Coronary artery (tissue), 2 donors: ENCODE data around the gene SDF4.

Experiments used
- DNase-seq: peaks from one replicate; pipeline ENCODE4 v3.0.0-alpha.2; 2017; ENCODE audit warnings: low spot score
- H3K27ac ChIP-seq, 2 donors: fragments of 200-600 bp; sonication (generic); one replicate each; pipeline ENCODE4 v1.5.1; 2016 to 2019
- H3K4me3 ChIP-seq: fragments of 200-600 bp; sonication (generic); 2 replicates; pipeline ENCODE4 v1.5.1; 2016; ENCODE audit warnings: mild to moderate bottlenecking, moderate library complexity
- TF ChIP-seq, protein P1 (sequence below): fragments of 200-600 bp; sonication (generic); IDR thresholded peaks from one replicate; pipeline ENCODE4 v1.5.1; 2019; ENCODE audit warnings: antibody characterized with exemption

SDF4 gene

GRCh38 chr1:1245817-1246576 is 14.2 kb upstream of the SDF4 start:
- H3K27ac ChIP-seq: no peak overlapping the region

DNA sequence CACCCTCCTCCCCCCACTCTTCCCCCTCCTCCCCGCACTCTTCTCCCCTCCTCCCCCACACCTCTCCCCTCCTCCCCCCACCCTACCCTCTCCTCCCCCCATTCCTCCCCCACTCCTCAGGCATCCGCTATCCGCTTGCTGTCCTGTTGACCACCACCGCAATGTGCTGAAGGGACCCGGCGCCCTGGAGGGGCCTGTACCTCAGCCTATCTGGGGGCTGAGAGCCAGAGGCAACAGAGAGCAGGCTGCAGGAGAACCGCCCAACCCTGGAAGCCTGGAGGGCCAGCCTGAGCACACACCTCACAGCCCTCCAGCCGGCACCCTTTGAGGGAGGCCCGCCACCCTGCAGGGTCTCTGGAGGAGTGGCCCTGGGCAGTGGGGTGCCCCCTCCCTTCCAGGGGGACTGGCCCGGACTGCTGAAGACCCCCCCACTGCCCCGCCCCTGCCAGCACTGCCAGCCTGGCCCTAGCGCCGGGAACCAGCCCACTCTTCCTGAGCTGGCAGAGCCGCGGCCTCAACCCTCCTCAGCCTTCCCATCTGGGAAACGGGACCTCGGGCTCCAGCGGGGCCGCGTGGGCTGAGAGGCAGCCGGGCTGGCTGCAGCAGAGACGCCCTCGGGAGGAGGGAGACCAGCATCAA is 13.5 kb upstream of the SDF4 start:
- Histone ChIP-seq H3K4me3 (no peak overlapping the region), H3K27ac (no peak overlapping the region)
- DNase-seq: no peak
- TF ChIP-seq, protein P1, sequence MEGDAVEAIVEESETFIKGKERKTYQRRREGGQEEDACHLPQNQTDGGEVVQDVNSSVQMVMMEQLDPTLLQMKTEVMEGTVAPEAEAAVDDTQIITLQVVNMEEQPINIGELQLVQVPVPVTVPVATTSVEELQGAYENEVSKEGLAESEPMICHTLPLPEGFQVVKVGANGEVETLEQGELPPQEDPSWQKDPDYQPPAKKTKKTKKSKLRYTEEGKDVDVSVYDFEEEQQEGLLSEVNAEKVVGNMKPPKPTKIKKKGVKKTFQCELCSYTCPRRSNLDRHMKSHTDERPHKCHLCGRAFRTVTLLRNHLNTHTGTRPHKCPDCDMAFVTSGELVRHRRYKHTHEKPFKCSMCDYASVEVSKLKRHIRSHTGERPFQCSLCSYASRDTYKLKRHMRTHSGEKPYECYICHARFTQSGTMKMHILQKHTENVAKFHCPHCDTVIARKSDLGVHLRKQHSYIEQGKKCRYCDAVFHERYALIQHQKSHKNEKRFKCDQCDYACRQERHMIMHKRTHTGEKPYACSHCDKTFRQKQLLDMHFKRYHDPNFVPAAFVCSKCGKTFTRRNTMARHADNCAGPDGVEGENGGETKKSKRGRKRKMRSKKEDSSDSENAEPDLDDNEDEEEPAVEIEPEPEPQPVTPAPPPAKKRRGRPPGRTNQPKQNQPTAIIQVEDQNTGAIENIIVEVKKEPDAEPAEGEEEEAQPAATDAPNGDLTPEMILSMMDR: no peak

More at GRCh38 chr1:1245817-1246576, 14.2 kb upstream of the SDF4 start:
- peak overlapping the region; percentile 34 for H3K4me3 ChIP-seq
- DNase-seq: no peak
- TF ChIP-seq, protein P1: no peak

- Histone ChIP-seq H3K27ac (no peak overlapping the region), H3K4me3 (no peak overlapping the region)
- TF ChIP-seq, protein P1: no peak
- no peak for DNase-seq
Observed at GRCh38 chr1:1244192-1244811, 12.5 kb upstream of the SDF4 start.

GRCh38 chr1:1243807-1244191 is 12.0 kb upstream of the SDF4 start:
- TF ChIP-seq, protein P1: no peak

DNA sequence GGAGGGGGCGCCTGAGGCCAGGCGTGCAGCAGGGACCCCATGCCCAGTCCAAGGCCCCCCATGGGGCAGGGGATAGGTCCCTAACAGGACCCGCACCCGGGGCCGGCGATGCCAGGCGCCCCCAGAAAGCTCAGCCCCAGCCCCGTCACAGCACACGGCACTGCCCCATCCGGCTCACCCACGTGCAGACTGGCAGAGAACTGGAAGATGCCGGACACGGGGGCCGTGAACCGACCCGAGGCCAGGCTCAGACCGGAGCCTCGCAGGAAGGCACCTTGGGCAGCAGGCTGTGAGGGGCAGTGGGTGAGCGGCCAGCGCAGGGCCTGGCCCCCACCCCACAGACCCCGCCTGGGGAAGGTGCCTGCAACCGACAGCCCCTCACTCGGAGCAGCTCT is 11.5 kb upstream of the SDF4 start:
- TF ChIP-seq, protein P1: no peak
- no peak for DNase-seq
- no peak overlapping the region for H3K4me3 ChIP-seq

More at GRCh38 chr1:1243807-1244191, 12.0 kb upstream of the SDF4 start:
- Histone ChIP-seq H3K4me3 (no peak overlapping the region), H3K27ac (no peak overlapping the region)
- no peak for DNase-seq

DNA sequence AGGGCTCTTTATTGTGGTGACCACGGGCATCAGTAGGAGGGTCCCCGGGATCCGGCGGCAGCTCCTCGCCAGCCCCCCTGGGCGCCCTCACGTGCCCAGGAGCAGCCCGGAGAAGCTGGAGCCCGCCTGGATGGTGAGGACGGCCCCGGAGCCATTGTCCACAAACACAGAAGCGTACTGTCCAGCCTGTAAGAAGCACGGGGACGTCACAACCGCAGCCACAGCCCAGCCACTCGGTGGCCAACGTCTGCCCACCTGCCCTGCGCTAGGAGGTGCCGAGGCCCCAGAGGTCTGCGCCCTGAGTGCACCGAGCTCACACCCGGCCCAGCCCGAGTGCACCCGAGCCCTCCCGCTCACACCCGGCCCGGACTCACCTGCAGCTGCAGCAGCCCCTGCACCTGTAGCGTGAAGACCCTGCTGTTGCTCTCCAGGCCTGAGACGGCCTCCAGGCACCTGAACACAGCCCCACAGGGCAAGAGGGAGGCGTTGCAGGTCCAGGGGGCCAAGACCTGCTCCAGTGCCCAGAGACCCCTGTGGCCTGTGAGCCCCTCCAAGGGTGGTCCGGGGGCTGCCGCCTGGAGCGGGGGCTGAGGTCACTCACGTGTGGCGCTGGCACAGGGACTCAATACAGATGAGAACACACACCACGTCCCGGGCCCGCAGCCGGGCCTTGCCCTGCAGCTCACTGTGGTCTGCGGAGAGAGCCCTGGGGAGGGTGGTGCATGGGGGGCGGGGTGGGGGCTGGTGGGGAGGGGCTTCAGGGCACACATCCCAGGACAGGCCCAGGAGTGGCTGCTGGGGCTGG is 10.9 kb upstream of the SDF4 start:
- Histone ChIP-seq H3K27ac (no peak overlapping the region), H3K4me3 (no peak overlapping the region)
- DNase-seq: no peak
- TF ChIP-seq, protein P1: no peak

More for the DNA sequence above, 11.5 kb upstream of the SDF4 start:
- no peak overlapping the region for H3K27ac ChIP-seq
